Central memory CD8-positive, alpha-beta T cell (primary cell): Measurements from ENCODE around the gene LUC7L2.
"Not testable (repeated sequence)": the region's sequence is repeated elsewhere in the genome, so short reads cannot be mapped to it uniquely, and the experiment has no call there.

Experiments used
- ATAC-seq: fragments of 150-1000 bp; cut with Tn5 transposase; replicated peaks from 2 replicates; pipeline ENCODE4 v1.10.0; 2022; ENCODE audit warnings: mild to moderate bottlenecking, moderate FRiP score, moderate number of reproducible peaks; ENCODE audit not compliant: poor library complexity, severe bottlenecking; ENCODE audit errors: extremely low read depth
- DNase-seq, 2 donors: peaks; one replicate each; pipeline ENCODE4 v3.0.0; 2021; ENCODE audit warnings: low spot score in 2 of 2
- H3K27ac Mint-ChIP-seq: one replicate; pipeline ENCODE4 v1.8.0; 2022; ENCODE audit warnings: low read depth, mild to moderate bottlenecking, moderate library complexity, mixed read lengths
- H3K27me3 Mint-ChIP-seq: one replicate; pipeline ENCODE4 v1.8.0; 2022; ENCODE audit warnings: mixed read lengths
- H3K36me3 Mint-ChIP-seq: one replicate; pipeline ENCODE4 v1.8.0; 2022; ENCODE audit warnings: mild to moderate bottlenecking, moderate library complexity, mixed read lengths; ENCODE audit not compliant: insufficient read depth
- H3K4me1 Mint-ChIP-seq: one replicate; pipeline ENCODE4 v1.8.0; 2022; ENCODE audit warnings: mixed read lengths
- H3K4me3 Mint-ChIP-seq: one replicate; pipeline ENCODE4 v1.8.0; 2022; ENCODE audit warnings: mild to moderate bottlenecking, moderate library complexity, mixed read lengths
- H3K9me3 Mint-ChIP-seq: one replicate; pipeline ENCODE4 v1.8.0; 2022; ENCODE audit warnings: mixed read lengths

Gene LUC7L2

DNA sequence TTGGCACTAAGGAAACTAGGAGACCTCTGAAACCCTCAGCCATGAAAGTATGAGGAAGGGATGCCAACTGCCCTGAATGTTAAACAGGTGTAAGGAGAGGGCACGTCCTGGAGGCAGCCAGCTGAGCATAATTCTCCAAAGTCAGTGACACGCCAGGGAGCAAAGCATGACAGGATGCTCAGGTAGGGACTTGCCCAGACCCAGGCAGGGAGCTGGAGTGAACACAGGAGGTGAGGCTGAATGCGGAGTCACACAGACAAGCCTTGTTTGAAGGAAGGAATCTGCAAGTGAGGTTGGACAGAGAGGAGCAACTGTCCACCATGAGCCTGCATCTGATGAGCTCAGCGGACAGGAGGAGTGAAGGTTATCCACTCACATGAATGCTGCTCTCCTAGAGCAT lies 82.3 kb downstream of the LUC7L2 start:
- Mint-ChIP-seq H3K27me3 (no peaks in the 10 kb centered on the region), H3K9me3 (no peaks in the 10 kb centered on the region), H3K27ac (no peak overlapping the region), H3K36me3 (no peaks in the 10 kb centered on the region), H3K4me1 (no peaks in the 10 kb centered on the region), H3K4me3 (no peak overlapping the region)
- DNase-seq (no peak), ATAC-seq (no peak)

DNA sequence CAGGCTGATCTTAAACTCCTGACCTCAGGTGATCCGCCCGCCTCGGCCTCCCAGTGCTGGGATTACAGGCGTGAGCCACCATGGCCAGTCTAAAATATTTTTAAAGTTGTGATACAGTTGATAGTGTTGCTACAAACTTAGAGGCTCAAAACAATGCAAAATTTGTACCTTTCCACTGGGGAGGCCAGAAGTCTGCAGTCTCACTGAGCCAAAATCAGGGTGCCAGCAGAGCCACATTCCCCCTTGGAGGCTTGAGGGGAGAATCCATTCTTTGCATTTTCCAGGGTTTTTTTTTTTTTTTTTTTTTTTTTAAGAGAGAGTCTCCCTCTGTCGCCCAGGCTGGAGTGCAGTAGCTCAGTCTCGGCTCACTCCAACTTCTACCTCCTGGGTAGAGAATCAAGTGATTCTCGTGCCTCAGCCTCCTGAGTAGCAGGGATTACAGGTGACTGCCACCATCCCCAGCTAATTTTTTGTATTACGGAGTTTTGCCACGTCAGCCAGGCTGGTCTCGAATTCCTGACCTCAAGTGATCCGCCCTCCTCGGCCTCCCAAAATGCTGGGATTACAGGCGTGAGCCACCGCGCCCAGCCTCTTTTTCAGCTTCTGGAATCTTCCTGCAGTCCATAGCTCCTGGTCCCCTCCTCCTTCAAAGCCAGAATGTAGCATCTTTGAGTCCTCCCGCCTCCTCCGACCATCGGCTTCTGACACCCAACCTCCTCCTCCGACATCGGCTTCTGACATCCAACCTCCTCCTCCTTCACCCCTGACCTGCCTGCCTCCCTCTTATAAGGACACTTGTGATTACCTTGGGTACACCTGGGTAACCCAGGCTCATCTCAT lies 86.6 kb downstream of the LUC7L2 start:
- H3K4me3 Mint-ChIP-seq: no peak overlapping the region
- no peaks in the 10 kb centered on the region for H3K27me3 Mint-ChIP-seq
- H3K27ac Mint-ChIP-seq: no peak overlapping the region
- H3K36me3 Mint-ChIP-seq: peaks cover 2% of the 10 kb centered on the region
- DNase-seq: no peak
- no peaks in the 10 kb centered on the region for H3K4me1 Mint-ChIP-seq
- H3K9me3 Mint-ChIP-seq: no peaks in the 10 kb centered on the region
- ATAC-seq: no peak

GRCh38 chr7:139450851-139451250 lies 91.2 kb downstream of the LUC7L2 start:
- H3K27ac Mint-ChIP-seq: no peak overlapping the region
- no peaks in the 10 kb centered on the region for H3K27me3 Mint-ChIP-seq
- H3K4me1 Mint-ChIP-seq: no peaks in the 10 kb centered on the region
- ATAC-seq: no peak
- no peak overlapping the region for H3K4me3 Mint-ChIP-seq
- H3K36me3 Mint-ChIP-seq: peaks cover 2% of the 10 kb centered on the region
- no peak for DNase-seq
- H3K9me3 Mint-ChIP-seq: no peaks in the 10 kb centered on the region

GRCh38 chr7:139451638-139452037 lies 91.9 kb downstream of the LUC7L2 start:
- DNase-seq (no peak), ATAC-seq (no peak)
- Mint-ChIP-seq H3K27ac (no peak overlapping the region), H3K9me3 (no peaks in the 10 kb centered on the region), H3K36me3 (peaks cover 2% of the 10 kb centered on the region), H3K4me3 (no peak overlapping the region), H3K27me3 (no peaks in the 10 kb centered on the region), H3K4me1 (no peaks in the 10 kb centered on the region)

DNA sequence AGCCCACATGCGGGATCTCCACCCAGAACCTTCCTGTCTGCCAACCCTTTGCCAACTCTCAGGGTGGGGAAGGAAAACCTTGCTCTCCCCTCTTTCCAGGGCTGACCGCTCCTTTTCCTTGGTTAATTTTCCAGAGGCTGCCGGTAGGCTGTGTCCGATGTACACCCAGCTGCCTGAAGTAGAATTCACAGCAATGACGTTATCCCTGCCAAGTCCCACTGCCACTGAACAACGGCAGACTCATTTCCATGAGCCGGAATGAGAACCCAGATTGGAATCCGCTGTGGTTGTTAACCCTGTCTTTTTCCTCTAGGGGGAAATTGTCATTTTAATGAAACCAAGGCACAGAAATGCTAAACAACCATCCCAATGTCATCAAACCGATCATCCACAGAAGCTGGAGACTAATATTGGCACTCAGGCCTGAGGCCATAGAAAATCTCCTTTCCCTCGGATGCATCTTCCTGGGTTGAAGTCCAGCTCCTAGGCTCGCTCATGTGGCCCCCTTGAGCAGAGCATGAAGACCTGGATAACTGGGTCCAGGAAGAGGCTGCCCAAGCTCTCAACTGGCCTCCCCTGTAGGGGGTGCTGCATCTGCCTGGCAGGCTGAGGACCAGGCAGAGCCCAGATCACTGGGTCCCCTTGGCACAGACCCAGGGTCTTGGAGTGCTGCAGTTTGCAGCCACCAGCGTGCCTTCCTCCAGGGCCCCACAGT lies 93.4 kb downstream of the LUC7L2 start:
- Mint-ChIP-seq H3K4me1 (no peaks in the 10 kb centered on the region), H3K27me3 (no peaks in the 10 kb centered on the region), H3K36me3 (peaks cover 2% of the 10 kb centered on the region), H3K4me3 (no peak overlapping the region), H3K9me3 (no peaks in the 10 kb centered on the region), H3K27ac (no peak overlapping the region)
- DNase-seq (no peak), ATAC-seq (no peak)

DNA sequence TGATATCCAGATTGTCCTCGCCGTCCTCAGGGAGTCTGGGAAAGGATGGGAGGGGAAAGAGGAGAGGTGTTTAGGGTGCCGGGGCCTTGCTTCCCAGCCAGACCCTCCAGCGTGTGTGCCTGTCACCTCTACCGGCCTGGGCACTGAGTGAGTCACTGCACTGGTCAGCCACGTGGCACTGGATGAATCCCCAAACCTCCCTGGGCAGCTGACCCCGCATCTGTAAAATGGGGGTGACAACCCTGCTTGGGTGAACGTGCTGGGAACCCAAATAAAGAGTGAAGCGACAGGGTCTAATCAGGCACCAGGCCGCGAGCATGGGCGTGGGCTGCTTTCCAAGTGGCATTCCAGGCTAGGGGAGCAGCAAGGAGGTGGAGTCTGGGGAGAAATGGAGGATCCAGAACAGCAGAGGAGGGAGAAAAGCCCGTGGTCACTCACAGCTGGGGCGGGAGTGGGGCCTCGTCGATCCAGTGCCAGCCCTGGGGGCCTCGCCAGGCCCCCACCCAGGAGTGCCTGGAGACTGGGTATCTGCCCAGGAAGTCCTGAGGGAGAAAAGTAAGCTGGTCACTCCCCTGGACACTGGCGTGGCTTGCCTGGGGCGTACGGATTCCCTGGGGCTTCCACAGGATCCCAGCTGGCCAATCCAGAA lies 94.1 kb downstream of the LUC7L2 start:
- no peak for ATAC-seq
- no peak overlapping the region for H3K4me3 Mint-ChIP-seq

DNA sequence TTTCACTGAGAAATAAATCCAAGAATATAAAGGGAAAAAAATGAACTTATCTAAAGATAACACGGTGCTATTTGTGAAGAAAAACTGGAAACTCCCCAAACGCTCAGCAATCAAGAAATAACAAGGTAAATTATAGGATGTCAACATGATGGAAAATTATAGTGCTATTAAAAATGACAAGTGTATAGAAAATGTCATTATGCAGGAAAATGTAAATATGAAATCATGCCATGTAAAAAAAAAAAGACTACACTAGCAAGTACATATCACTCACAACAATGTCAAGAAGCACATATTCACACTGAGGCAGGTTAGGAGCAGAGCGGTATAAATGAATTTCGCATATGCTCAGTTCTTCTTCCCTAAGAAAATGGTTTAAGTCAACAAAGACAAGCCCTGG lies 96.1 kb downstream of the LUC7L2 start:
- no peak for ATAC-seq

More for the DNA sequence above, 94.1 kb downstream of the LUC7L2 start:
- DNase-seq: no peak
- no peak overlapping the region for H3K27ac Mint-ChIP-seq
- H3K9me3 Mint-ChIP-seq: no peaks in the 10 kb centered on the region
- peaks cover 2% of the 10 kb centered on the region for H3K36me3 Mint-ChIP-seq
- no peaks in the 10 kb centered on the region for H3K27me3 Mint-ChIP-seq
- H3K4me1 Mint-ChIP-seq: no peaks in the 10 kb centered on the region

DNA sequence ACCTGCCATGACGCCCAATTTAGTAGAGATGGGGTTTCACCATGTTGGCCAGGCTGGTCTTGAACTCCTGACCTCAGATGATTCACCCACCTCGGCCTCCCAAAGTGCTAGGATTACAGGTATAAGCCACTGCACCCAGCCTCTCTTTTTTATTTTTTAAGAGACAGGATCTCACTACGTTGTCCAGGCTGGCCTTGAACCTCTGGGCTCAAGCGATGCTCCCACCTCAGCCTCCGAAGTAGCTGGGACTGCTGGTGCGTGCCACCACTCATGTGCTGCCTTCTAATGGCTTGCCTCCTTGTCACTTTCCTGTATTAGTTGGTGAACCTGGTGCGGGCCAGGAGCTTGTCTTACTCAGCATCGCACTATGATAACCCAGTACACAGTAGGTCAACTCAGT lies 96.8 kb downstream of the LUC7L2 start:
- H3K27me3 Mint-ChIP-seq: no peaks in the 10 kb centered on the region
- H3K4me1 Mint-ChIP-seq: no peaks in the 10 kb centered on the region
- H3K27ac Mint-ChIP-seq: no peak overlapping the region
- H3K4me3 Mint-ChIP-seq: no peak overlapping the region
- H3K36me3 Mint-ChIP-seq: no peaks in the 10 kb centered on the region
- no peak for ATAC-seq
- no peak for DNase-seq
- H3K9me3 Mint-ChIP-seq: no peaks in the 10 kb centered on the region

More for the DNA sequence above, 96.1 kb downstream of the LUC7L2 start:
- DNase-seq: no peak
- H3K9me3 Mint-ChIP-seq: no peaks in the 10 kb centered on the region
- peaks cover 2% of the 10 kb centered on the region for H3K36me3 Mint-ChIP-seq
- H3K4me1 Mint-ChIP-seq: no peaks in the 10 kb centered on the region
- H3K27me3 Mint-ChIP-seq: no peaks in the 10 kb centered on the region
- no peak overlapping the region for H3K27ac Mint-ChIP-seq
- no peak overlapping the region for H3K4me3 Mint-ChIP-seq

- ATAC-seq (no peak), DNase-seq (no peak)
- Mint-ChIP-seq H3K36me3 (no peaks in the 10 kb centered on the region), H3K9me3 (no peaks in the 10 kb centered on the region), H3K4me1 (no peaks in the 10 kb centered on the region), H3K4me3 (no peak overlapping the region), H3K27me3 (no peaks in the 10 kb centered on the region), H3K27ac (no peak overlapping the region)
These were observed 97.7 kb downstream of the LUC7L2 start for GRCh38 chr7:139457153-139457946.

DNA sequence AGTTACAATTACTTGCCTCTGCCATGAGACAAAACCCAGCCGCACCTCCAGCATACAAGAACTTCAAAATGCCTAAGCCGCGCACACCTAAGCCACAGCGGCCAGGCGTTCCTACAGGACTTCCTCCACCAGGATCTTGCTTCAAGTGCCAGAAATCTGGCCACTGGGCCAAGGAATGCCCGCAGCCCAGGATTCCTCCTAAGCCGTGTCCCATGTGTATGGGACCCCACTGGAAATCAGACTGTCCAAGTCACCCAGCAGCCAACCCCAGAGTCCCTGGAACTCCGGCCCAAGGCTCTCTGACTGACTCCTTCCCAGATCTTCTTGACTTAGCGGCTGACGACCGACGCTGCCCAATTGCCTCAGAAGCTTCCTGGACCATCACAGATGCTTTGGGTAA lies 103.7 kb downstream of the LUC7L2 start:
- not testable (repeated sequence) for H3K27ac Mint-ChIP-seq, H3K4me1 Mint-ChIP-seq, DNase-seq, H3K9me3 Mint-ChIP-seq, ATAC-seq, H3K27me3 Mint-ChIP-seq, H3K4me3 Mint-ChIP-seq, H3K36me3 Mint-ChIP-seq

DNA sequence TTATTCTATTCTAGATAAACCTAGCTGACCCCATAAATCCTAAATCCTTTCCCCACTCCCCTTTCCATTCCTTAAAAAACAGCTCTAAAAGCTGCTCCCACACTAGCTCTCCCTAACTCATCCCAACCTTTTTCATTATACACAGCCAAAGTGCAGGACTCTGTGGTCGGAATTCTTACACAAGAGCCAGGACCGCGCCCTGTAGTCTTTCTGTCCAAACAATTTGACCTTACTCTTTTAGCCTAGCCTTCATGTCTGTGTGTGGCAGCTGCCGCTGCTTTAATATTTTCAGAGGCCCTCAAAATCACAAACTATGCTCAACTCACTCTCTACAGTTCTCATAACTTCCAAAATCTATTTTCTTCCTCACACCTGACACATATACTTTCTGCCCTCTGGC lies 104.8 kb downstream of the LUC7L2 start:
- H3K4me1 Mint-ChIP-seq, H3K36me3 Mint-ChIP-seq, H3K27me3 Mint-ChIP-seq, H3K4me3 Mint-ChIP-seq, DNase-seq, H3K9me3 Mint-ChIP-seq, ATAC-seq, H3K27ac Mint-ChIP-seq: not testable (repeated sequence)

DNA sequence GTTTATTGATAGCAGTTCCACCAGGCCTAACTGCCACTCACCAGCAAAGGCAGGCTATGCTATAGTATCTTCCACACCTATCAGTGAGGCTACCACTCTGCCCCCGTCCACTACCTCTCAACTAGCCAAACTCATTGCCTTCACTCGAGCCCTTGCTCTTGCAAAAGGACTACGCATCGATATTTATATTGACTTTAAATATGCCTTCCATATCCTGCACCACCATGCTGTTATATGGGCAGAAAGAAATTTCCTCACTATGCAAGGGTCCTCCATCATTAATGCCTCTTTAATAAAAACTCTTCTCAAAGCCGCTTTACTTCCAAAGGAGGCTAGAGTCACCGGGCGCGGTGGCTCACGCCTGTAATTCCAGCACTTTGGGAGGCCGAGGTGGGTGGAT lies 105.4 kb downstream of the LUC7L2 start:
- not testable (repeated sequence) for H3K27ac Mint-ChIP-seq, H3K36me3 Mint-ChIP-seq, H3K4me3 Mint-ChIP-seq, DNase-seq, H3K9me3 Mint-ChIP-seq, H3K4me1 Mint-ChIP-seq, H3K27me3 Mint-ChIP-seq, ATAC-seq
